GM19099 (cell line): ENCODE measurements around the gene GSDME.

ENCODE experiments used
- POLR2A ChIP-seq: IDR thresholded peaks from 3 replicates; pipeline ENCODE4 v1.6.1; 2011; ENCODE audit warnings: low read depth; ENCODE audit not compliant: insufficient read length; ENCODE audit errors: extremely low read depth

GSDME gene

DNA sequence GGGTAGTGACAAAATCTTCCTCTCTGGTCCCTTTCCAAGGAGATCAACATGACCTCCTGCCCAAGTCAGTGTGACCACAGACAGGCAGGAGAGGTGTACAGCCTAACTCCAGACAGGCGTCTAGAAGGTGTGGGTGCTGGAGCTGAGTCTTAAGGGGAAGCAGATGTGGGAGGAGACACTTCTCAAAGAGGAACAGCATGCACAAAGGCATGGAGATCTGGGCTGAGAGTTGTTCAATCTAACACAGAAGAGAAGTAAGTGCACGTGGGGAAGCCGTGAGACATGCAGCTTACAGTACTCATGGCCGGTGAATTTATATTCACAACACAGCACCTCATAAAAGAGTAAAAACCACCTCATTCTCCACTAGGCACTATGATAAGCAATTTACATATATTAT lies 23.8 kb upstream of the GSDME start:
- TF ChIP-seq POLR2A, result no peak

GRCh38 chr7:24779283-24779655 lies 22.0 kb upstream of the GSDME start:
- TF ChIP-seq POLR2A, result no peak

GRCh38 chr7:24778543-24779282 lies 21.4 kb upstream of the GSDME start:
- no peak for TF ChIP-seq POLR2A

DNA sequence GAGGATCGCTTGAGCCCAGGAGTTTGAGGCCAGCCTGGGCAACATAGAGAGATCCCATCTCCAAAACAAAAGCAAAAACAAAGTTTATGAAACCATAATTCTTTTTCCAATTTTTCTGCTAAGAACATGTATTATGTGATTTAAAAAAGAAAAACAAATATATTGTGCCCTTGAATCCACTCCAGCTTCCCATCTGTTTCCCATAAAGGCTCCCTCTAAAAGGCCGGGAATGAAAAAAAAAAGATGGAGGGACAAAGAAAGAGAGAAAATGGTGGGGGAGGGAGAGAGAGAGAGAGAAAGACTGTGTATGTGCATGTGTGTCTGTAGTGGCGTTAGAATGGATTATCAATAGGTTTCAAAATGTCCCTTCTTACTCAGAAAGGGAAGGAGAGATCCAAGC lies 20.5 kb upstream of the GSDME start:
- TF ChIP-seq POLR2A, result no peak

GRCh38 chr7:24773646-24774045 lies 16.4 kb upstream of the GSDME start:
- TF ChIP-seq POLR2A, result no peak

- TF ChIP-seq POLR2A, result no peak
Observed at GRCh38 chr7:24769851-24770250, 12.6 kb upstream of the GSDME start.

- TF ChIP-seq POLR2A, result no peak
Observed at GRCh38 chr7:24769014-24769830, 12.0 kb upstream of the GSDME start.

- TF ChIP-seq POLR2A, result no peak
Observed at GRCh38 chr7:24767878-24768569, 10.8 kb upstream of the GSDME start.

GRCh38 chr7:24764972-24765744 lies 7.9 kb upstream of the GSDME start:
- no peak for TF ChIP-seq POLR2A

- no peak for TF ChIP-seq POLR2A
Observed at GRCh38 chr7:24764011-24764410, 6.7 kb upstream of the GSDME start.

GRCh38 chr7:24763303-24763901 lies 6.1 kb upstream of the GSDME start:
- no peak for TF ChIP-seq POLR2A

DNA sequence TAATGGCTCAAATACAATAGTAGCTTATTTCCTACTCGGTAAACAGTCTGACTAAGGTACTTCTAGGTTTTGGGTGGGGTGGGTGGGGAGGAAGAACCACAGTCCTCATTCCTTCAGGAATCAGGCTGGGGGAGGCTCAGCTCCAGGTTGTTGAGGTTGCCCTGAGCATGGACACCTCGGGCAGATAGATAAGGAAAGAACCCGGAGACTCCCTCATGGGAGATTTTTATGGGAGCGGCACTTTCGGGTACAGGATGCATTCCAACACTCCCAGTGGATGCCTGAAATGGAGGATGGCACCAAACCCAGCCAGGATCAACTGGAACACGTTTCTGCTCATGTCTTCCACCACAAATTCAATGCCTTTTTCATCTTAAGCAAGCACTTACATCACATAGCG lies 5.5 kb upstream of the GSDME start:
- no peak for TF ChIP-seq POLR2A

DNA sequence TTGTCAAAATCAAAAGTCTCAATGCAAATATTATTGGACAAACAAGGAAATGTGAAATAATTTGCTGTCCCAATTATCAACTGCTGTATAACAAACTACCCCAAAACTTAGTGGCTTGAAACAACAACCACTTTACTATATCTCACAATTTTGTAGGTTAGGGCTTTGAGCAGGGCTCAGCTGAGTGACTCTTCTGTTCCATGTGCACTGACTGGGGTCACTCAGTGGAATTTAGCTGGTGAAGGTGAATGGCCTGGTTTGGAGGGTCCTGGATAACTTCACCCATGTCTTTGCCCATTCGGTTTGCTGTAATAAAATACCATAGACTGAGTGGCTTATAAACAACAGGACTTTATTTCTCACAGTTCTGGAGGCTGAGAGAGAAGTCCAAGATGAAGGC lies 3.7 kb upstream of the GSDME start:
- no peak for TF ChIP-seq POLR2A

- TF ChIP-seq POLR2A, result no peak
Observed at GRCh38 chr7:24756545-24757352, 515 bp downstream of the GSDME start.
